DOHH2 (cell line): ENCODE data around the gene ANAPC1.
"Not testable (repeated sequence)": the region's sequence is repeated elsewhere in the genome, so short reads cannot be mapped to it uniquely, and the experiment has no call there.

Experiments
- H3F3A ChIP-seq: fragments of 200-600 bp; sonication (generic), shearing (Covaris generic); 2 replicates; pipeline ENCODE4 v1.6.0; 2016; ENCODE audit warnings: antibody characterized with exemption, mild to moderate bottlenecking; ENCODE audit not compliant: control insufficient read depth, insufficient read depth
- H3K27ac ChIP-seq: fragments of 200-600 bp; sonication (generic); 2 replicates; pipeline ENCODE4 v1.5.1; 2014; ENCODE audit warnings: low read depth, mild to moderate bottlenecking, low read length, moderate library complexity
- H3K27me3 ChIP-seq: fragments of 200-600 bp; sonication (generic); 2 replicates; pipeline ENCODE4 v1.6.1; 2014; ENCODE audit warnings: mild to moderate bottlenecking, low read length, mixed read lengths; ENCODE audit not compliant: control insufficient read depth
- H3K36me3 ChIP-seq: fragments of 200-600 bp; sonication (generic); 2 replicates; pipeline ENCODE4 v1.6.1; 2014; ENCODE audit warnings: mild to moderate bottlenecking, low read length, moderate library complexity, mixed read lengths; ENCODE audit not compliant: control insufficient read depth
- H3K4me1 ChIP-seq: fragments of 200-600 bp; sonication (generic); 2 replicates; pipeline ENCODE4 v1.6.1; 2014; ENCODE audit warnings: mild to moderate bottlenecking, low read length, mixed read lengths; ENCODE audit not compliant: control insufficient read depth
- H3K4me2 ChIP-seq: fragments of 200-600 bp; sonication (generic); 2 replicates; pipeline ENCODE4 v1.6.0; 2014; ENCODE audit warnings: mild to moderate bottlenecking, low read length, moderate library complexity
- H3K4me3 ChIP-seq: fragments of 200-600 bp; sonication (generic); 2 replicates; pipeline ENCODE4 v1.5.1; 2014; ENCODE audit warnings: mild to moderate bottlenecking, low read length, mixed read lengths
- H3K79me2 ChIP-seq: fragments of 200-600 bp; sonication (generic); 2 replicates; pipeline ENCODE4 v1.6.1; 2014; ENCODE audit warnings: mild to moderate bottlenecking, low read length, mixed read lengths; ENCODE audit not compliant: control insufficient read depth
- H3K9me2 ChIP-seq: fragments of 200-600 bp; sonication (generic); replicated peaks from 2 replicates; pipeline ENCODE4 v1.6.1; 2014; ENCODE audit warnings: mild to moderate bottlenecking, low read length, mixed read lengths; ENCODE audit not compliant: control insufficient read depth
- H3K9me3 ChIP-seq: fragments of 200-600 bp; sonication (generic); 2 replicates; pipeline ENCODE4 v1.6.1; 2014; ENCODE audit warnings: antibody characterized with exemption, low read length, mixed read lengths; ENCODE audit not compliant: control insufficient read depth, insufficient read depth
- H4K20me1 ChIP-seq: fragments of 200-600 bp; sonication (generic); 2 replicates; pipeline ENCODE4 v1.6.0; 2014; ENCODE audit warnings: low read depth, mild to moderate bottlenecking, antibody characterized with exemption, low read length, moderate library complexity; ENCODE audit not compliant: control insufficient read depth, insufficient read depth
- CTCF ChIP-seq: fragments of 200-600 bp; sonication (generic); IDR thresholded peaks from one replicate; pipeline ENCODE4 v1.5.1; 2014; ENCODE audit warnings: antibody characterized with exemption, mild to moderate bottlenecking, low read depth, low read length; ENCODE audit not compliant: poor library complexity, severe bottlenecking

The ANAPC1 gene

GRCh38 chr2:111741517-111741916 lies 142.5 kb downstream of the ANAPC1 start:
- H3K9me2 ChIP-seq, H3K4me1 ChIP-seq, H3K4me3 ChIP-seq, H3K27ac ChIP-seq, H3K36me3 ChIP-seq, H4K20me1 ChIP-seq, H3F3A ChIP-seq, H3K4me2 ChIP-seq, H3K79me2 ChIP-seq, H3K9me3 ChIP-seq, H3K27me3 ChIP-seq: not testable (repeated sequence)

GRCh38 chr2:111735838-111736721 lies 147.9 kb downstream of the ANAPC1 start:
- H3K4me2 ChIP-seq, H3K27ac ChIP-seq: not testable (repeated sequence)

GRCh38 chr2:111735420-111735819 lies 148.6 kb downstream of the ANAPC1 start:
- H3K4me2 ChIP-seq, H3K36me3 ChIP-seq, H4K20me1 ChIP-seq, H3F3A ChIP-seq, H3K4me3 ChIP-seq, H3K79me2 ChIP-seq, H3K27ac ChIP-seq, H3K9me2 ChIP-seq, H3K27me3 ChIP-seq, H3K9me3 ChIP-seq: not testable (repeated sequence)
- peaks cover 12% of the 10 kb centered on the region for H3K4me1 ChIP-seq

More at GRCh38 chr2:111735838-111736721, 147.9 kb downstream of the ANAPC1 start:
- H3K9me3 ChIP-seq, H3K79me2 ChIP-seq, H3K9me2 ChIP-seq, H4K20me1 ChIP-seq, H3K36me3 ChIP-seq, H3K4me3 ChIP-seq, H3K27me3 ChIP-seq, H3F3A ChIP-seq: not testable (repeated sequence)
- peak; percentile 44 for TF ChIP-seq CTCF
- peaks cover 12% of the 10 kb centered on the region for H3K4me1 ChIP-seq

GRCh38 chr2:111729812-111730458 lies 154.1 kb downstream of the ANAPC1 start:
- H3K27me3 ChIP-seq, H4K20me1 ChIP-seq, H3K9me3 ChIP-seq, H3F3A ChIP-seq, H3K36me3 ChIP-seq, H3K9me2 ChIP-seq, H3K4me1 ChIP-seq, H3K4me2 ChIP-seq, H3K4me3 ChIP-seq, H3K27ac ChIP-seq, H3K79me2 ChIP-seq: not testable (repeated sequence)

- H4K20me1 ChIP-seq, H3K27ac ChIP-seq, H3K9me2 ChIP-seq, H3K36me3 ChIP-seq, H3K9me3 ChIP-seq, H3K27me3 ChIP-seq, H3K4me3 ChIP-seq, H3K4me2 ChIP-seq, H3K79me2 ChIP-seq, H3K4me1 ChIP-seq, H3F3A ChIP-seq: not testable (repeated sequence)
Observed at GRCh38 chr2:111727611-111728110, 156.3 kb downstream of the ANAPC1 start.

GRCh38 chr2:111725742-111726141 lies 158.3 kb downstream of the ANAPC1 start:
- H3K27ac ChIP-seq, H3K4me2 ChIP-seq, H3K4me1 ChIP-seq, H3K36me3 ChIP-seq, H3K79me2 ChIP-seq, H3K4me3 ChIP-seq, H3K9me2 ChIP-seq, H3K9me3 ChIP-seq, H3K27me3 ChIP-seq, H3F3A ChIP-seq, H4K20me1 ChIP-seq: not testable (repeated sequence)

GRCh38 chr2:111719610-111720009 lies 164.4 kb downstream of the ANAPC1 start:
- not testable (repeated sequence) for H3F3A ChIP-seq, H3K79me2 ChIP-seq, H3K9me3 ChIP-seq, H4K20me1 ChIP-seq, H3K36me3 ChIP-seq, H3K4me2 ChIP-seq, H3K27ac ChIP-seq, H3K27me3 ChIP-seq, H3K9me2 ChIP-seq, H3K4me3 ChIP-seq, H3K4me1 ChIP-seq
